Parathyroid adenoma (tissue), 2 donors: ENCODE measurements around the gene SLC44A3.

Experiments used
- H2AFZ ChIP-seq: fragments of 300-600 bp; sonication (generic); one replicate; pipeline ENCODE4 v1.7.0; 2017; ENCODE audit warnings: antibody characterized with exemption, mild to moderate bottlenecking
- H3K27ac ChIP-seq: fragments of 300-600 bp; sonication (generic); one replicate; pipeline ENCODE4 v1.7.0; 2017
- H3K27me3 ChIP-seq: fragments of 300-600 bp; sonication (generic); one replicate; pipeline ENCODE4 v1.7.0; 2017; ENCODE audit warnings: low read length; ENCODE audit not compliant: control insufficient read depth, insufficient read depth
- H3K36me3 ChIP-seq: fragments of 300-600 bp; sonication (generic); one replicate; pipeline ENCODE4 v1.7.0; 2017; ENCODE audit warnings: low read length; ENCODE audit not compliant: control insufficient read depth, insufficient read depth
- H3K4me1 ChIP-seq: fragments of 300-600 bp; sonication (generic); one replicate; pipeline ENCODE4 v1.7.0; 2017; ENCODE audit warnings: control low read depth
- H3K4me2 ChIP-seq: fragments of 300-600 bp; sonication (generic); one replicate; pipeline ENCODE4 v1.7.0; 2017; ENCODE audit warnings: low read length
- H3K4me3 ChIP-seq: fragments of 300-600 bp; sonication (generic); one replicate; pipeline ENCODE4 v1.7.0; 2017; ENCODE audit warnings: low read depth, low read length
- H3K79me2 ChIP-seq: fragments of 300-600 bp; sonication (generic); one replicate; pipeline ENCODE4 v1.7.0; 2017; ENCODE audit warnings: control low read depth
- H3K9ac ChIP-seq: fragments of 300-600 bp; sonication (generic); one replicate; pipeline ENCODE4 v1.7.0; 2017; ENCODE audit warnings: mild to moderate bottlenecking
- H3K9me3 ChIP-seq: fragments of 300-600 bp; sonication (generic); one replicate; pipeline ENCODE4 v1.7.0; 2017; ENCODE audit warnings: low read length; ENCODE audit not compliant: control insufficient read depth
- CTCF ChIP-seq: fragments of 300-600 bp; sonication (generic); IDR thresholded peaks from one replicate; pipeline ENCODE4 v1.7.0; 2017; ENCODE audit warnings: antibody characterized with exemption, mild to moderate bottlenecking
- donor health status: primary hyperparathyroidism.

SLC44A3 gene

DNA sequence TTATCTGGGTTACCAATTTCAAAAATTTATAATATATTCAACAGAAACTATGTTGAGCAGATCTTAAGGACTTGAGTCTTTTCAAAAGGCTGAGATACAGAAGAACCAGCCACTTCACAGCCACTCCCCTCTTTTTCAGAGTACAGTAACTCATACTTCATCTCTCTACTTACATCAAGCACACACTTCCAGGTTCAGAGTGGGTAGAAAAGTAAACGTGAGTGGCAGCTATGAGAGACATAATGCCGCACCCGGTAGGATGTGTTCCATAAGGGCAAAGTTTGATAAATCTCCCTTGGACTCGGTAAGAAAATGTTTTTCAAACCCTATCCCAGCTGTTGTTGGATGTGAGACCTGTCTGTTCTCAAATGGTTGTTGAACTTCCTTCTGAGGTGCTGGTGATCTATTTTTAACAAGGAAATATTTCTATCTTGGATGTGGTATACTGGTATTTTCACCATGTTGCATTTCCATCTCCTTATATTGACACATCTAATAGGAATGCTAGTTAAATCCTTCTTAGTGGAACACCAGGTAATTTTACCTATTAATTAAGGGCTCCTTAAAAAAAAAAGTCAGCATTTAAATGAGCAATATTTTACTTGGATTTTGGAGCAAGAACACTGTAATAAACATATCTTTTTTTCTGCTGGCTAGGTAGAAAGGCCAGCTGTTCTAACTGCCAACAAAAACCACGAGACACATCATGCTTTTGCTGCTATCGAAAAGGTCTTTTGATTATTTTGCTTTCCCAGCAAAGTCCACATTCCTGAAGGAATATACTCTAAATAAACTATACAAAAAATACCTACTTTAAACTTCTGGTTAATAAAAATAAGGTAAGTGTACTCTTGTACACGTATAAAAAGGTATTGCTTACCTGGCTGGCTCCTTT is 78.6 kb downstream of the SLC44A3 start:
- Histone ChIP-seq H3K9ac (no peak overlapping the region), H2AFZ (no peak overlapping the region), H3K4me3 (no peak overlapping the region), H3K79me2 (no peaks in the 10 kb centered on the region), H3K9me3 (no peaks in the 10 kb centered on the region), H3K27me3 (no peaks in the 10 kb centered on the region), H3K4me2 (no peak overlapping the region), H3K36me3 (no peaks in the 10 kb centered on the region), H3K4me1 (peaks cover 3% of the 10 kb centered on the region), H3K27ac (no peak overlapping the region)
- no peak for TF ChIP-seq CTCF

- peaks cover 3% of the 10 kb centered on the region for H3K4me1 ChIP-seq
- no peaks in the 10 kb centered on the region for H3K79me2 ChIP-seq
- TF ChIP-seq CTCF = no peak
- no peak overlapping the region for H3K27ac ChIP-seq
- H3K27me3 ChIP-seq = no peaks in the 10 kb centered on the region
- no peaks in the 10 kb centered on the region for H3K9me3 ChIP-seq
- no peaks in the 10 kb centered on the region for H3K36me3 ChIP-seq
- no peak overlapping the region for H3K4me2 ChIP-seq
- no peak overlapping the region for H2AFZ ChIP-seq
- no peak overlapping the region for H3K4me3 ChIP-seq
- no peak overlapping the region for H3K9ac ChIP-seq
These were observed 79.6 kb downstream of the SLC44A3 start for GRCh38 chr1:94899756-94900155.

GRCh38 chr1:94901841-94902240 is 81.7 kb downstream of the SLC44A3 start:
- Histone ChIP-seq H3K4me2 (no peak overlapping the region), H3K79me2 (no peaks in the 10 kb centered on the region), H3K9ac (no peak overlapping the region), H3K4me1 (peaks cover 3% of the 10 kb centered on the region), H3K4me3 (no peak overlapping the region), H3K27me3 (no peaks in the 10 kb centered on the region), H3K9me3 (no peaks in the 10 kb centered on the region), H3K27ac (no peak overlapping the region), H2AFZ (no peak overlapping the region), H3K36me3 (no peaks in the 10 kb centered on the region)
- no peak for TF ChIP-seq CTCF

DNA sequence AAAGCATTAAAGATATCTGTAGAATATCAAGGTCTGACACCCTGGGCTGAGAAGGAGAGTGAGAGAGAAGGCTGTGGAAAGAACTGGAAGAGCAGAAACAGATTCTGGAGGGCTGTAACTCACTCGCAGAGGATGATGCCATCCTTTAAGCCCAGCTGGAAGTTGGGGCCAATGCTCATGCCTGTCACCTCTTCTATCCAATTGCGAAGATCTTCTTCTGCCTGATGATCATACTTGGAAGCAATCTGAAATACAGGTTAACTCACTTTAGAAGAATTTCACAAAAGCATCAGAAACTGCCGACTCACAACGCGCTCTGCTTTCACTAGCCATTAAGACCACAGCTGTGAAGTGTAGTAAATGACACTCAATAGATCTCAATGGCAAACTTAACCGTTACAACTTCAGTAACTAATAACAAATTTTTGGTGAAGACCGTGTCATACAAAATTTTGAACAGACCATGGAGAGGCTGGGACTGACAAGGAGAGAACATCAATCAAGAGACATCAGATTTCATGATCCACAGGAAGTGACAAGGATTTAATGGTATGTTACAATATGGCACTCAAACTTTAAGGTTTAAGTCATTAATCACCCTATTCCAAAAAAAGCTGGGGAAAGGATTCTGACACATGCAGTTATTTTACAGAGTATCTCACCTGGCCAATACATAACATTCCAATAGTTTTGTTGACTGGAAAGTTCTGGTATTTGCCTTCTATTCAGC is 83.3 kb downstream of the SLC44A3 start:
- Histone ChIP-seq H3K27me3 (no peaks in the 10 kb centered on the region), H3K9me3 (no peaks in the 10 kb centered on the region), H3K36me3 (no peaks in the 10 kb centered on the region), H3K9ac (no peak overlapping the region), H3K4me2 (no peak overlapping the region), H3K79me2 (no peaks in the 10 kb centered on the region), H2AFZ (no peak overlapping the region), H3K27ac (no peak overlapping the region), H3K4me3 (no peak overlapping the region), H3K4me1 (peaks cover 3% of the 10 kb centered on the region)
- TF ChIP-seq CTCF = no peak
